HG03025 (cell line): Measurements from ENCODE around the gene PLEKHG4B.
"Not testable (repeated sequence)": the region's sequence is repeated elsewhere in the genome, so short reads cannot be mapped to it uniquely, and the experiment has no call there.

Experiments
- ATAC-seq: cut with Tn5 transposase; IDR thresholded peaks from one replicate; pipeline ENCODE4 v1.9.1; 2021; ENCODE audit warnings: mild to moderate bottlenecking, moderate library complexity; ENCODE audit not compliant: unreplicated experiment, low FRiP score

Gene PLEKHG4B, protein sequence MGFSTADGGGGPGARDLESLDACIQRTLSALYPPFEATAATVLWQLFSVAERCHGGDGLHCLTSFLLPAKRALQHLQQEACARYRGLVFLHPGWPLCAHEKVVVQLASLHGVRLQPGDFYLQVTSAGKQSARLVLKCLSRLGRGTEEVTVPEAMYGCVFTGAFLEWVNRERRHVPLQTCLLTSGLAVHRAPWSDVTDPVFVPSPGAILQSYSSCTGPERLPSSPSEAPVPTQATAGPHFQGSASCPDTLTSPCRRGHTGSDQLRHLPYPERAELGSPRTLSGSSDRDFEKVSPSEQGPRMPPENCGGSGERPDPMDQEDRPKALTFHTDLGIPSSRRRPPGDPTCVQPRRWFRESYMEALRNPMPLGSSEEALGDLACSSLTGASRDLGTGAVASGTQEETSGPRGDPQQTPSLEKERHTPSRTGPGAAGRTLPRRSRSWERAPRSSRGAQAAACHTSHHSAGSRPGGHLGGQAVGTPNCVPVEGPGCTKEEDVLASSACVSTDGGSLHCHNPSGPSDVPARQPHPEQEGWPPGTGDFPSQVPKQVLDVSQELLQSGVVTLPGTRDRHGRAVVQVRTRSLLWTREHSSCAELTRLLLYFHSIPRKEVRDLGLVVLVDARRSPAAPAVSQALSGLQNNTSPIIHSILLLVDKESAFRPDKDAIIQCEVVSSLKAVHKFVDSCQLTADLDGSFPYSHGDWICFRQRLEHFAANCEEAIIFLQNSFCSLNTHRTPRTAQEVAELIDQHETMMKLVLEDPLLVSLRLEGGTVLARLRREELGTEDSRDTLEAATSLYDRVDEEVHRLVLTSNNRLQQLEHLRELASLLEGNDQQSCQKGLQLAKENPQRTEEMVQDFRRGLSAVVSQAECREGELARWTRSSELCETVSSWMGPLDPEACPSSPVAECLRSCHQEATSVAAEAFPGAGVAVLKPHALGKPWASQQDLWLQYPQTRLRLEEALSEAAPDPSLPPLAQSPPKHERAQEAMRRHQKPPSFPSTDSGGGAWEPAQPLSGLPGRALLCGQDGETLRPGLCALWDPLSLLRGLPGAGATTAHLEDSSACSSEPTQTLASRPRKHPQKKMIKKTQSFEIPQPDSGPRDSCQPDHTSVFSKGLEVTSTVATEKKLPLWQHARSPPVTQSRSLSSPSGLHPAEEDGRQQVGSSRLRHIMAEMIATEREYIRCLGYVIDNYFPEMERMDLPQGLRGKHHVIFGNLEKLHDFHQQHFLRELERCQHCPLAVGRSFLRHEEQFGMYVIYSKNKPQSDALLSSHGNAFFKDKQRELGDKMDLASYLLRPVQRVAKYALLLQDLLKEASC (N-terminal part only)

DNA sequence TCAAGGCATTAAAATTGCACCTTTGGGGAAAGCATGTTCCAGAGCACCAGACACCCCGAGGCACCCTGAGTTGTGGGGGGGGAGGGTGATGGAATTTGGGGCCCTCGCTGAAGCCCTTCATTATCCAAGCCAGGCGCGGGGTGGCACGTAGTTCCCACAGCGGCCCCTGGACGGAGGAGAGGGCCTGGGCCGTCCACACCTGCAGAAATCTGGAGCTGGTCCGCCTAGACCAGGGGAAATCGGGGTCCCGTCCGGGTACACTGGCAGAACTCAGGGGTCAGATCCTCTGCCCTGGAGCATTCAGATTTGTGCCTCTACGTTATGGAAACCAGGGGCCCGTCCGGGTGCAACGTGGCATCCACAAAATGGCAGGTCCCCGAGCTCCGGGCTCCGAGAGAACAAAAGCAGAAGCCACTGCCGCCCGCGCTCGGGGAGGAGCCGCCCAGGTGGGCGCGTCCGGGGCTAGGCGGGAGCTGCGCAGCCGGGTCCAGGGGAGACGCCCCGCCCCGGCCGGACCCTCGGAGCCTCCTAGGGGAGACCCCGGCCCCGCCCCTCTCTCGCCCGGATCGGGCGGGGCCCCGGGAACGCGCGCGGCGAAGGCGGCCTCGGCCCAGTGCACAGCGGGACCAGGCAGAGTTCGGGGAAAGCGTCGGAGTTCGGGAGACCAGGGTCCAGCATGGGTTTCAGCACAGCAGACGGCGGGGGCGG is at the start of gene PLEKHG4B:
TSS of gene PLEKHG4B (plus strand) at position 613 of the 708 bp plus-strand sequence. CDS start at position 677, 64 bp downstream.
- ATAC-seq, result no peak

DNA sequence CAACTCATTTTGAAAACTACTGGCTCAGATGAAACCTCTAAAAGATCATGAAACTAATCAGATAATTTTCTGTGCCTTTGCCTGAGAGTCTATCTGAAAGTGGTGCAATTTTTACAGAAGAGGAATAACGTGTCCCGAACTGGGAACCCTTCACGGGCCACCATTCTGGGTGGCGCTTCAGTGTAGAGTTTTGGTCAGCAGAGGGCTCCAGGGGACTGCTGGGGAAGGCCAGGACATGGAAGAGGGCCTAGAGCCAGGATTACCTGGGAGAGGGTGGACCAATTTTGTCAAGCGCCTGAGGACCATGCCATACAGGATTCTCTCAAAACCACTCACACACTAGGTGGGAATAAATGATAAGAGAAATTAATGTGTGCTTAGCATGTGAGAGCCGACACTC is 49.7 kb upstream of the PLEKHG4B start:
- ATAC-seq, result no peak

DNA sequence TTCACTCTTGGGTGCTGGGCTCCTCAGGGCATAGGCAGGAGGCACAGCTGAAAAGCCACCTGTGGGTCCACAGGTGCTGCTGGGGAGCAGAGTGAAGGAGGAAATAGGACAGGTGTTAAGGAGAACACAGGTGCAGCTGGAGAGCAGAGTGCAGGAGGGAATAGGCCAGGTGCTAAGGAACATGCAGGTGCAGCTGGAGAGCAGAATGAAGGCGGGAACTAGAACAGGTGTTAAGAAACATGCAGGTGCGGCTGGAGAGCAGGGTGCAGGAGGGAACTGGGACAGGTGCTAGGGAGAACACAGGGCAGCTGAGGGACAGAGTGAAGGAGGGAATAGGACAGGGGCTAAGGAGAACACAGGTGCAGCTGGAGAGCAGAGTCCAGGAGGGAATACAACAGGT is 43.8 kb upstream of the PLEKHG4B start:
- no peak for ATAC-seq

DNA sequence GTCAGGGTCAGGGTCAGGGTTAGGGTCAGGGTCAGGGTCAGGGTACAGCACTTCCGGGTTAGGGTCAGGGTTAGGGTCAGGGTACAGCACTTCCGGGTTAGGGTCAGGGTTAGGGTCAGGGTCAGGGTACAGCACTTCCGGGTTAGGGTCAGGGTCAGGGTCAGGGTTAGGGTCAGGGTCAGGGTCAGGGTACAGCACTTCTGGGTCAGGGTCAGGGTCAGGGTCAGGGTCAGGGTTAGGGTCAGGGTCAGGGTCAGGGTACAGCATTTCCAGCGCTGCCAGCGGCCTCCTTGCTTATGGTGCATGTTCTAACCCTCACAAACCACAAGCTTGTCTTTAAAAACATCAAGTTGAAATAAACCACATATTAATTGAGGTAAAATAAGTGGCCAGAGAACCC is 42.4 kb upstream of the PLEKHG4B start:
- not testable (repeated sequence) for ATAC-seq

GRCh38 chr5:49953-50544 is 41.9 kb upstream of the PLEKHG4B start:
- no peak for ATAC-seq

GRCh38 chr5:50724-51499 is 41.1 kb upstream of the PLEKHG4B start:
- no peak for ATAC-seq

GRCh38 chr5:51500-51823 is 40.5 kb upstream of the PLEKHG4B start:
- ATAC-seq, result no peak

DNA sequence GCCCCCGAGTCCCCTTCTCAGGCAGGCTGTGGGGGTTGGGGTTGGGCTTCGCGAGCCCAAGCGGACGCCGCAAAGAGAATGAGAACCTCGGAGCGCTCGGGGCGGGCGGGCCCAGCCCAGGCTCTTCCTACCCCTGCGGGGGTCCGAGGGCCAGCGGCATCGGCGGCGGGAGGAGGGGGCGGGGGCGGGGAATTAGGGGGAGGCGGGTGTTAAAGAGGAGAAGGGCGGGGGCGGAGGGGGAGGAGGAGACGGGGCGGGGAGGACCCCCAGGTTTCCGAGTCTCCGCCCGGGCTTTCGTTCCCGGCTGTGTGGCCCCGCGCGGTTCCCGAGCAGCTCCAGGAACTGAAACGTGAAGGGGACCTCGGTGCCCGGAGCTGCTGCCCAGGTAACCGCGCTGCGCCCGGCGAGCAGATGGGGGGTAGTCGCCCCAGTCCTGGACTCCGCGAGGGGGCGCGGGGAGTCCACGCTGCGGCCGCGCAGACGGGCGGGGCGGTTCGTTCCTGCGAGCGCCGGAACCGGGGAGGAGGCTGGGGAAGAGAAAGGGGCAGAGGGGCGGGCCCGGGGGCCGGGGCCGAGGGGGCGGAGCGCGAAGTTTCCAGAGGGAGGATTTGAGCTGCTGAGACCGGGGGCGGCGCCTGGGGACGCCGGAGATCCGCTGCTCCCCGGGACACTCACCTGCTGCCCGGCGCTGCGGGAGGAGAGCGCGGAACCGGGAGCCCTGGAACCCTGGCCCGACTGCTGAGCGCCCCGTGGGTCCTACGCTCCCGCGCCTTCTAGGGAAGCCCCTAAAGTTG is 38.4 kb upstream of the PLEKHG4B start:
- ATAC-seq, result no peak

- no peak for ATAC-seq
These were observed 37.7 kb upstream of the PLEKHG4B start for GRCh38 chr5:54175-54730.

DNA sequence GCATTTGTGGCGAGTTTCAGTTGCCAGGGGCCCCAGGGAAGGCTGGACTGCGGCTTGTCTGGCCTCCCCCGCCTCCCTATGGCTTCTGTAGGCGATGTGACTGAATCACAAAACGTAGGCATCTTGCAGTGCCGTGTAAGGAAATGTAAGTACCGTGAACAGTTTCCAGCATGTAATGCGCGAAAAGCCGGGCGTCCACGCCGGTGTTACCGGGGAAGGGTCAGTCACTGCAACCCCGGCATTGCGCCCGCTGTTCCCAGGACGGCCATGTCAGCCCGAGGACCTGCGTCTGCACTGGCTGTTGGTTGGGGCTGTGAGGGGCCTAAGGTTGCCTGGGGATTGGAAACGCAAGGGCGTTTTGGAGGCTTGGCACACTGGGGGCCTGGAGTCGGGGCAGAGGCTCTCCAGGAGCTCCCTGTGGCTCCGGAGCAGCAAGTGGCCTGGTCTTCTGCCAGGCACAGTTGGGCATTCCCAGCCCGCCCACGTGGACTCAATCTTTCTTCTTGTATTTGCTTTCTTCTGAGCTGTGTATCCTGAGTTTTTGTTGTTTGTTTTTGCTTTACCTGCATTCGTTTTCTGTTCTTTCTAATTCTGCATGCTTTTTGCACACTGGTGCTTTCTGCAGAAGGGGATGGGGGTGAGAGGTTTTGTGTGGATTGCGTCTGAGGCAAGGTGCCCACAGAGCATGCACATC is 36.9 kb upstream of the PLEKHG4B start:
- ATAC-seq, result no peak

GRCh38 chr5:56561-57290 is 35.2 kb upstream of the PLEKHG4B start:
- no peak for ATAC-seq

- ATAC-seq, result not testable (repeated sequence)
These were observed 31.7 kb upstream of the PLEKHG4B start for GRCh38 chr5:60250-60649.

GRCh38 chr5:70440-70839 is 21.5 kb upstream of the PLEKHG4B start:
- no peak for ATAC-seq

DNA sequence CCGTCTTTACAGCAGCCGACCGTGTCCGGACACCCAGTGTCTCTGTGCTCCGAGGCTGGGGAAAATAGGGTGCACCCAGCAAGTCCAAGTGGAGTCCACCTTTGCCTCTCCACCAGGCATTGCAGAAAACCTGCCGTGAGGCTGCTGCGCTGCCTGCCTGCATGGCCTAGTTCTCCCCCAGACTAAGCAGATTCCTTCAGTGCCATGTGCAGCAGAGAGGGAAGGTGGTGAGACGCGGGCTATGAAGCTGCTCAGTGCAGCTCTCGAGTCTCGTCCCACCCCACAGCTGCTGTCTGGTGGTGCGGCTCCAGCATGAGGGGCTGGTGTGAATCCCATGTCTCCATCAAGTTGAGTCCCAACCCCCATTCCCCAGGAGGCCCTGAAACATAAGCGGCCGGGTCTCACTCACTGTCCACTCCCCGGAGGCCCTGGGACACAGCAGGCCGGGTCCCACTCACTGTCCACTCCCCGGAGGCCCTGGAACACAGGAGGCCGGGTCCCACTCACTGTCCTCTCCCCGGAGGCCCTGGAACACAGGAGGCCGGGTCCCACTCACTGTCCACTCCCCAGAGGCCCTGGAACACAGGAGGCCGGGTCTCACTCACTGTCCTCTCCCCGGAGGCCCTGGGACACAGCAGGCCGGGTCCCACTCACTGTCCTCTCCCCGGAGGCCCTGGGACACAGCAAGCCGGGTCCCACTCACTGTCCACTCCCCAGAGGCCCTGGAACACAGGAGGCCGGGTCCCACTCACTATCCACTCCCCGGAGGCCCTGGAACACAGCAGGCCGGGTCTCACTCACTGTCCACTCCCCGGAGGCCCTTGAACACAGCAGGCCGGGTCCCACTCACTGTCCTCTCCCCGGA is 19.4 kb upstream of the PLEKHG4B start:
- ATAC-seq, result not testable (repeated sequence)

DNA sequence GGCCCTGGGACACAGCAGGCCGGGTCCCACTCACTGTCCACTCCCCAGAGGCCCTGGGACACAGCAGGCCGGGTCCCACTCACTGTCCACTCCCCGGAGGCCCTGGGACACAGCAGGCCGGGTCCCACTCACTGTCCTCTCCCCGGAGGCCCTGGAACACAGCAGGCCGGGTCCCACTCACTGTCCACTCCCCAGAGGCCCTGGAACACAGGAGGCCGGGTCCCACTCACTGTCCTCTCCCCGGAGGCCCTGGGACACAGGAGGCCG is 18.9 kb upstream of the PLEKHG4B start:
- ATAC-seq, result not testable (repeated sequence)
